Measurements from ENCODE around the gene DEFB132. TPM values are rescaled to one million over a fixed set of nuclear protein-coding genes. Genes with fewer than 3 reads are reported as not detected.

DEFB132 gene
- total and polyA plus RNA-seq, 2 experiments from 2014 or later = not detected

- TF ChIP-seq STAT1 (IDR thresholded peaks at IDR 0.05; ENCODE audit: unreplicated experiment) = no peak
- no peak for TF ChIP-seq NANOG (IDR thresholded peaks at IDR 0.05; ENCODE audit: borderline replicate concordance)
- no peak for TF ChIP-seq CTCF (conservative IDR thresholded peaks at IDR 0.05; ENCODE audit: low read depth in 2 of 2)
- TF ChIP-seq POLR2AphosphoS5 (IDR thresholded peaks at IDR 0.05; ENCODE audit: low read depth) = no peak
- no peak for TF ChIP-seq REST (IDR thresholded peaks at IDR 0.05; ENCODE audit: unreplicated experiment)
- TF ChIP-seq EZH2phosphoT487 (IDR thresholded peaks at IDR 0.05; ENCODE audit: unreplicated experiment) = no peak
- no peak for TF ChIP-seq EZH2 (IDR thresholded peaks at IDR 0.05; ENCODE audit: low read depth, unreplicated experiment)
These were observed 32.2 kb downstream of the DEFB132 start (continued) for GRCh38 chr20:289693-290083.

GRCh38 chr20:290084-290831, 32.7 kb downstream of the DEFB132 start, which contains the start of gene C20orf96:
TSS of gene C20orf96 (minus strand) at chr20:290750. CDS start at chr20:290610, 140 bp downstream.
- no peaks in the 10 kb centered on the region for H3K9me2 ChIP-seq (ENCODE audit: insufficient read depth)
- Mint-ChIP-seq H3K36me3 (ENCODE audit: low read depth) (peaks cover 10% of the 10 kb centered on the region), H3K4me3 (no peak within 1 kb of the TSS; the same call in 2 of the 3 replicates), H3K27me3 (ENCODE audit: insufficient read depth, low read depth, poor library complexity) (peaks cover 6% of the 10 kb centered on the region), H3K27ac (peak within 1 kb of the TSS; percentile 77), H3K4me1 (peaks cover 4% of the 10 kb centered on the region; the same call in 1 of the 3 replicates), H3K9me3 (no peaks in the 10 kb centered on the region)
- ATAC-seq (peak; percentile 93), DNase-seq (ENCODE audit: low spot score) (peak; percentile 96)
- H3K4me1 ChIP-seq (ENCODE audit: insufficient read depth) = peaks cover 21% of the 10 kb centered on the region
- peak within 1 kb of the TSS; percentile 83 for H3K4me2 ChIP-seq
- TF ChIP-seq CTCF (conservative IDR thresholded peaks at IDR 0.05; ENCODE audit: low read depth in 2 of 2) (0 out of 4 replicates have a peak, but pooled peaks of 1 of the 2 experiments have one; percentile 33), POLR2AphosphoS5 (IDR thresholded peaks at IDR 0.05; ENCODE audit: low read depth) (peak; percentile 70), NANOG (IDR thresholded peaks at IDR 0.05; ENCODE audit: borderline replicate concordance) (no peak)
- H4K20me1 ChIP-seq (replicated peaks; ENCODE audit: insufficient read depth) = no peaks in the 10 kb centered on the region; the same call in 1 of the 2 replicates
- peak within 1 kb of the TSS; percentile 94 for H3K4me3 ChIP-seq
- peak within 1 kb of the TSS; percentile 89; the same call in 1 of the 2 replicates for H3K27ac ChIP-seq (ENCODE audit: low read depth)
- peaks cover 21% of the 10 kb centered on the region for H3K27me3 ChIP-seq (ENCODE audit: insufficient read depth)
- 0 out of 2 replicates have a peak, but pooled peaks cover 7% of the 10 kb centered on the region for H3F3A ChIP-seq (replicated peaks; ENCODE audit: low read depth)
- peak within 1 kb of the TSS; percentile 100 for H2AFZ ChIP-seq
- H3K36me3 ChIP-seq (ENCODE audit: insufficient read depth) = no peaks in the 10 kb centered on the region
- H3K79me2 ChIP-seq (replicated peaks; ENCODE audit: insufficient read depth) = peaks cover 14% of the 10 kb centered on the region

Measured in GM23338 (cell line).